ENCODE data around the gene PLEKHF1. TPM values are rescaled to one million over a fixed set of nuclear protein-coding genes. Genes with fewer than 3 reads are reported as not detected.

The PLEKHF1 gene
- total RNA-seq, 4 donors from 2014 or later: 28.6 to 49.1 (median 38.8) TPM

- H3K4me1 ChIP-seq: peaks cover 0 to 2% (median 0%) of the 10 kb centered on the region in 3 donors
- no peaks in the 10 kb centered on the region for H3K9me3 ChIP-seq
- ATAC-seq: no peak
- 82 to 87% methylated on average over 8 to 12 of the region's 12 CpGs for WGBS, 2 donors (ENCODE audit: low coverage in 1 of 2)
- no peaks in the 10 kb centered on the region for H3K36me3 ChIP-seq
- no peak overlapping the region for H3K4me3 ChIP-seq
- no peak for TF ChIP-seq POLR2A (IDR thresholded peaks at IDR 0.05)
- no peak for TF ChIP-seq POLR2AphosphoS5 (IDR thresholded peaks at IDR 0.05)
- H3K27ac ChIP-seq: no peak overlapping the region
- H3K27me3 ChIP-seq: peaks cover 7% of the 10 kb centered on the region
Measured at GRCh38 chr19:29640231-29640630, 25.0 kb upstream of the PLEKHF1 start.

DNA sequence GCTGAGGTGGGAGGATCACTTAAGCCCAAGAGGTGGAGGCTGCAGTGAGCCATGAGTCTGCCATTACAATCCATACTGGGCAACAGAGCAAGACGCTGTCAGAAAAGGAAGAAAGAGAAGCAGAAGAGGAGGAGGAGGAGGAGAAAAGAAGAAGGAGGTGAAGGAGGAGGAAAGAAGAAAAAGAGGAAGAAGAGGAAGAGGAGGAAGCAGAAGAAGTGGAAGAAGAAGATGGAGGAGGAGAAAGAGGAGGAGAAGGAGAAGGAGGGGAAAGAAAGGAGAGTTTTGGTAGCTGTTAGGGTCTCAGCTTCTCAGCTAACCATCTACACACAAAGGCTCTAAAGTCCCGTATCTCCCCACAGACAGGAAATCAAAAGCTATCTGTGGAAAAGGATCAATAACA, 23.7 kb upstream of the PLEKHF1 start:
- no peak overlapping the region for H3K27ac ChIP-seq
- no peaks in the 10 kb centered on the region for H3K9me3 ChIP-seq
- H3K4me3 ChIP-seq: no peak overlapping the region
- peaks cover 7% of the 10 kb centered on the region for H3K27me3 ChIP-seq
- WGBS, 2 donors (ENCODE audit: low coverage in 1 of 2): 63 to 69% methylated on average over 1 to 2 of the region's 2 CpGs
- no peaks in the 10 kb centered on the region for H3K36me3 ChIP-seq
- TF ChIP-seq POLR2AphosphoS5 (IDR thresholded peaks at IDR 0.05) (no peak), EP300 (IDR thresholded peaks at IDR 0.05) (no peak), POLR2A (IDR thresholded peaks at IDR 0.05) (no peak)
- TF ChIP-seq, protein P1, sequence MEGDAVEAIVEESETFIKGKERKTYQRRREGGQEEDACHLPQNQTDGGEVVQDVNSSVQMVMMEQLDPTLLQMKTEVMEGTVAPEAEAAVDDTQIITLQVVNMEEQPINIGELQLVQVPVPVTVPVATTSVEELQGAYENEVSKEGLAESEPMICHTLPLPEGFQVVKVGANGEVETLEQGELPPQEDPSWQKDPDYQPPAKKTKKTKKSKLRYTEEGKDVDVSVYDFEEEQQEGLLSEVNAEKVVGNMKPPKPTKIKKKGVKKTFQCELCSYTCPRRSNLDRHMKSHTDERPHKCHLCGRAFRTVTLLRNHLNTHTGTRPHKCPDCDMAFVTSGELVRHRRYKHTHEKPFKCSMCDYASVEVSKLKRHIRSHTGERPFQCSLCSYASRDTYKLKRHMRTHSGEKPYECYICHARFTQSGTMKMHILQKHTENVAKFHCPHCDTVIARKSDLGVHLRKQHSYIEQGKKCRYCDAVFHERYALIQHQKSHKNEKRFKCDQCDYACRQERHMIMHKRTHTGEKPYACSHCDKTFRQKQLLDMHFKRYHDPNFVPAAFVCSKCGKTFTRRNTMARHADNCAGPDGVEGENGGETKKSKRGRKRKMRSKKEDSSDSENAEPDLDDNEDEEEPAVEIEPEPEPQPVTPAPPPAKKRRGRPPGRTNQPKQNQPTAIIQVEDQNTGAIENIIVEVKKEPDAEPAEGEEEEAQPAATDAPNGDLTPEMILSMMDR (IDR thresholded peaks at IDR 0.05): no peak
- peaks cover 0 to 13% (median 0%) of the 10 kb centered on the region in 3 donors for H3K4me1 ChIP-seq
- ATAC-seq: no peak

GRCh38 chr19:29643361-29643935, 21.8 kb upstream of the PLEKHF1 start:
- Histone ChIP-seq H3K9me3 (no peaks in the 10 kb centered on the region), H3K4me1 (peaks cover 0 to 13% (median 0%) of the 10 kb centered on the region in 3 donors), H3K4me3 (no peak overlapping the region), H3K36me3 (no peaks in the 10 kb centered on the region), H3K27me3 (peaks cover 7% of the 10 kb centered on the region), H3K27ac (no peak overlapping the region)
- TF ChIP-seq EP300 (IDR thresholded peaks at IDR 0.05): no peak
- TF ChIP-seq, protein P1 (IDR thresholded peaks at IDR 0.05): no peak
- TF ChIP-seq POLR2AphosphoS5 (IDR thresholded peaks at IDR 0.05): no peak
- no peak for TF ChIP-seq POLR2A (IDR thresholded peaks at IDR 0.05)
- no peak for ATAC-seq
- 64 to 74% methylated on average over 3 to 6 of the region's 7 CpGs for WGBS, 2 donors (ENCODE audit: low coverage in 1 of 2)

- Histone ChIP-seq H3K27me3 (peaks cover 7% of the 10 kb centered on the region), H3K36me3 (no peaks in the 10 kb centered on the region), H3K4me3 (no peak overlapping the region), H3K4me1 (peaks cover 0 to 13% (median 0%) of the 10 kb centered on the region in 3 donors), H3K27ac (no peak overlapping the region), H3K9me3 (no peaks in the 10 kb centered on the region)
- no peak for ATAC-seq
- TF ChIP-seq EP300 (IDR thresholded peaks at IDR 0.05) (no peak), POLR2AphosphoS5 (IDR thresholded peaks at IDR 0.05) (no peak), POLR2A (IDR thresholded peaks at IDR 0.05) (no peak)
- TF ChIP-seq, protein P1 (IDR thresholded peaks at IDR 0.05): no peak
- 87 to 100% methylated on average over 1 to 6 of the region's 6 CpGs for WGBS, 2 donors (ENCODE audit: low coverage in 1 of 2)
Measured at GRCh38 chr19:29644210-29644609, 21.1 kb upstream of the PLEKHF1 start.

DNA sequence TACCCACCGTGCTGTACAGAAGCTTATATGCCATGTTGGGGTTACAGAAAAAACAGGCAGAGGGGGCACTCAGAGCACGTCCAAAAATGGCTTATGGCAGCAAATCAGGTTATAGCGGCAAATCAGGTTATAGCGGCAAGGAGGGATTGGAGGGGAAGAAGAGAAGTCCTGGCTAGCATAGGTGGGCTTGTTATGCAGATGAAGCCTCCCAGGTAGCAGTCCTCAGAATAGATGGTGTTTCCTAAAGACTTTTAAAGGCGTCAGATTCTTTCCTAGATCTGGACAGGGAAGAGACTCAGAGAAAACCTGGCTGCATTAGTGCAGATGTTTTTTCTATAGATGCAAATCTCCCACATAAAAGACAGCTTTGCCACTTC, 19.8 kb upstream of the PLEKHF1 start:
- H3K27me3 ChIP-seq: no peaks in the 10 kb centered on the region
- 20 to 42% methylated on average over 1 to 5 of the region's 5 CpGs for WGBS, 2 donors (ENCODE audit: low coverage in 1 of 2)
- peaks cover 0 to 13% (median 0%) of the 10 kb centered on the region in 3 donors for H3K4me1 ChIP-seq
- no peak overlapping the region for H3K4me3 ChIP-seq
- H3K9me3 ChIP-seq: no peaks in the 10 kb centered on the region
- no peak for TF ChIP-seq POLR2AphosphoS5 (IDR thresholded peaks at IDR 0.05)
- TF ChIP-seq, protein P1 (IDR thresholded peaks at IDR 0.05): no peak
- TF ChIP-seq EP300 (IDR thresholded peaks at IDR 0.05): no peak
- no peak for TF ChIP-seq POLR2A (IDR thresholded peaks at IDR 0.05)
- ATAC-seq: no peak
- H3K27ac ChIP-seq: no peak overlapping the region
- H3K36me3 ChIP-seq: no peaks in the 10 kb centered on the region

Data from gastroesophageal sphincter (tissue), 4 donors.